Measurements from ENCODE around the gene MANF.

Gene MANF

GRCh38 chr3:51436998-51437639 lies 52.0 kb downstream of the MANF start:
- DNase-seq: no peak

Measured in NCI-H1436 (cell line).